Common myeloid progenitor, CD34-positive (primary cell): Measurements from ENCODE around the gene TMED3.
A peak's percentile ranks its signal among the peaks of the same experiment; 100 is the strongest.

Experiments
- CTCF ChIA-PET: fragments of 350-600 bp; sonication (Branson Sonifier 250); formaldehyde crosslinking; loops from one replicate; lab custom pipeline; 2021; ENCODE audit warnings: antibody characterized with exemption; lab: Charles Lee
- POLR2A ChIA-PET: fragments of 350-600 bp; sonication (Branson Sonifier 250); formaldehyde crosslinking; loops from one replicate; lab custom pipeline; 2021; ENCODE audit warnings: antibody characterized with exemption; lab: Charles Lee
- DNase-seq, 3 donors: peaks; one replicate each; pipeline versions ENCODE4 v3.0.0 to v3.0.0-alpha.2; 2013
- H3K27ac ChIP-seq, 2 experiments: 1 replicate in 1 of 2; 2 replicates in 1 of 2; pipeline ENCODE4 v1.7.0; 2013; ENCODE audit warnings: inconsistent platforms in 2 of 2, low read length in 2 of 2, mild to moderate bottlenecking in 2 of 2, low read depth in 1 of 2, moderate library complexity in 1 of 2; ENCODE audit not compliant: severe bottlenecking in 2 of 2, insufficient read depth in 1 of 2, poor library complexity in 1 of 2
- H3K27me3 ChIP-seq, 5 experiments: replicated peaks in 2 of 5; 1 replicate in 3 of 5; 2 replicates in 2 of 5; pipeline versions ENCODE4 v1.6.1 to v1.7.0; 2013; ENCODE audit warnings: low read length in 4 of 5, mild to moderate bottlenecking in 2 of 5, moderate library complexity in 2 of 5, inconsistent platforms in 1 of 5; ENCODE audit not compliant: insufficient read depth in 5 of 5, control insufficient read depth in 4 of 5
- H3K36me3 ChIP-seq, 4 experiments: 1 replicate in 2 of 4; 2 replicates in 2 of 4; pipeline versions ENCODE4 v1.6.1 to v1.7.0; 2013; ENCODE audit warnings: low read length in 3 of 4, control low read depth in 1 of 4, mild to moderate bottlenecking in 1 of 4; ENCODE audit not compliant: control insufficient read depth in 4 of 4, insufficient read depth in 4 of 4
- H3K4me1 ChIP-seq, 4 experiments: 1 replicate in 3 of 4; 2 replicates in 1 of 4; pipeline versions ENCODE4 v1.6.1 to v1.7.1; 2013; ENCODE audit warnings: low read length in 3 of 4, mild to moderate bottlenecking in 3 of 4, control low read depth in 1 of 4, inconsistent platforms in 1 of 4, moderate library complexity in 1 of 4; ENCODE audit not compliant: control insufficient read depth in 4 of 4, insufficient read depth in 4 of 4; ENCODE audit errors: control extremely low read depth in 1 of 4
- H3K4me3 ChIP-seq, 7 experiments: 1 replicate in 4 of 7; 2 replicates in 3 of 7; pipeline versions ENCODE4 v1.5.1 to v1.7.0; 2013; ENCODE audit warnings: mild to moderate bottlenecking in 7 of 7, low read length in 6 of 7, moderate library complexity in 6 of 7, inconsistent platforms in 2 of 7, low read depth in 2 of 7, control low read depth in 1 of 7; ENCODE audit not compliant: insufficient read depth in 4 of 7, control insufficient read depth in 1 of 7; ENCODE audit errors: extremely low read depth in 1 of 7
- H3K9me3 ChIP-seq, 5 experiments: 1 replicate in 4 of 5; 2 replicates in 1 of 5; pipeline versions ENCODE4 v1.6.1 to v1.7.1; 2013; ENCODE audit warnings: low read length in 4 of 5, mild to moderate bottlenecking in 2 of 5, inconsistent platforms in 1 of 5, low read depth in 1 of 5, moderate library complexity in 1 of 5; ENCODE audit not compliant: control insufficient read depth in 4 of 5, insufficient read depth in 2 of 5; ENCODE audit errors: control extremely low read depth in 1 of 5
- WGBS: methylation state at CpG from one replicate; pipeline ENCODE4 v1.1.5; 2013; ENCODE audit not compliant: insufficient coverage; 5-methylcytosine and 5-hydroxymethylcytosine counted together

Gene TMED3

DNA sequence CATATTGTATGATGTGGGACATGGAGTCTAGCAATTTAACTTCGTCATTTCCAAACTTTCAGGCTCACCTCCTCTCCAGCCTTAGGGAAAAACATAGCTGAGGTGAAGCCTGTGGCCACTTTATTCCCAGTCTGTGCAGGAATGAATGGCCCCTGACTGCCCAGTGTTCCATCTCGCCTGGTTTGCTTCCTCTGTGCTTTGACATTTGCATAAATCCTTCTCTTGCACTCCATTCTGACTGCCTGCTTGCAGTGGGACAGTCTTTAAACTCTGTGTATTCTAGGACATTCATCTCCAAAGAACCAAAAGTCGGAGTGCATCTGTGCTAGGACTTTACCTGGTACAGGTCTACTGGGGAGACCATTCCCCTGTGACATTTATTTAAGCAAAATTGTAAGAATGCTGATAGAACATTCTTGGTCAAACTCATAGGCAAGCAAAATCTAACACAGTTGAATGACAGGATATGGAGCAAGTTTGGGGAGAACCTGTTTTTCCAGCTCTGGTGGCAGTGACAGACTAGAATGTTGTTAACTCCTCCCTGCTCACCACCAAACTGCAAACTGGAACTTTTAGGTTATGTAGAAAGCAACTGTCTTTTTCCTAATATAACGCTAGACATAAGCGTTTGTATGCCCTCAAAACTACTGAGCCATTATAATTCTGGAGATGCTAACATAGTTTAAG is 22.1 kb downstream of the TMED3 start:
- 84% methylated on average over 5 of the region's 5 CpGs for WGBS
- peaks cover 3 to 13% (median 11%) of the 10 kb centered on the region in 4 experiments for H3K4me1 ChIP-seq
- CTCF ChIA-PET = no interaction called here

GRCh38 chr15:79337591-79337990 is 26.7 kb downstream of the TMED3 start:
- CTCF ChIA-PET = interaction anchor here (1.3 to 1.6 kb wide), 3 partner anchors 14 to 260 kb away, joined by 4 read pairs; no protein-coding TSS in a partner anchor
- H3K36me3 ChIP-seq = no peaks in the 10 kb centered on the region
- no peak for DNase-seq

More for the DNA sequence above, 22.1 kb downstream of the TMED3 start:
- Histone ChIP-seq H3K36me3 (peaks cover 0 to 6% (median 2%) of the 10 kb centered on the region in 4 experiments), H3K27me3 (no peaks in the 10 kb centered on the region), H3K27ac (no peak overlapping the region), H3K4me3 (no peak overlapping the region), H3K9me3 (no peaks in the 10 kb centered on the region)
- POLR2A ChIA-PET = no interaction called here
- DNase-seq = no peak

DNA sequence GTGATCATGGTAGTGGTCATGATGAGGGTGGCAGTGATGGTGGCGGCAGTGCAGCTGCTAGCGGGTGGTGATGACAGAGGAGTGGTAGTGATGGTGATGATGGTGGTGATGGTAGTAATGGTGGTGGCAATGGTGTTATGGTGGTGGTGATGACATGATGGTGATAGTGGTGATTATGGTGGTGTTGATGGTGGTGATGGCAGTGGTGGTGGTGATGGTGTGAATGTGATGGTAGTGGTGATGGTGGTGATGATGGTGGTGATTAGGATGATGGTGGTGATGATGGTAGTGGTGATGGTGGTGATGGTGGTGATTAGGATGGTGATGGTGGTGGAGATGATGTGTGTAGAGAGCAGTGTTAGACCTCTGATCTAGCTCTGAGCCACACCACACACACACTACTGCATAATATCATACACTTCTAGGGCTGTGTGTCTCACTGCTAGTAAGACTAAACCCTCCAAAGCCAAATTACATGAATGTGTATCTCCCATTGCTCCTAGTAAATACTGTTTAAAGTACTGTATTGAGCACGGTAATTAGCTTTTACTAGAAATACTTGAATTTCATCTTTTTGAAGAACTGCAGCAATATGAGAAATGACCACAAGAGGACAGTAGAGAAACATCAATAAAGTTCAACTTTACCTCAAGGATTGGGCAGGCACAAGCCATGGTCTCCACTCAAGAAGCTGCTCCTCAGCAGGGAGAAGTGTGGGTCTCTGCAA is 28.8 kb downstream of the TMED3 start:
- no peaks in the 10 kb centered on the region for H3K27me3 ChIP-seq
- peak; percentile 42 to 59 (median 54) for DNase-seq
- no peaks in the 10 kb centered on the region for H3K9me3 ChIP-seq
- H3K27ac ChIP-seq = no peak overlapping the region
- CTCF ChIA-PET = interaction anchor here (0.7 to 2.9 kb wide), 22 partner anchors 8 to 817 kb away, joined by 3 to 19 read pairs (median 4); partner anchors contain the start of gene TMED3
- no peaks in the 10 kb centered on the region for H3K36me3 ChIP-seq
- no peak overlapping the region for H3K4me3 ChIP-seq
- POLR2A ChIA-PET = interaction anchor here (0.6 kb wide), 1 partner anchor 10 kb away, joined by 3 read pairs; no protein-coding TSS in a partner anchor
- WGBS = 100% methylated on average over 2 of the region's 3 CpGs
- H3K4me1 ChIP-seq = no peaks in the 10 kb centered on the region

More at GRCh38 chr15:79337591-79337990, 26.7 kb downstream of the TMED3 start:
- Histone ChIP-seq H3K4me3 (no peak overlapping the region), H3K27me3 (no peaks in the 10 kb centered on the region), H3K27ac (no peak overlapping the region), H3K4me1 (peaks cover 0 to 3% (median 2%) of the 10 kb centered on the region in 4 experiments), H3K9me3 (no peaks in the 10 kb centered on the region)
- POLR2A ChIA-PET = no interaction called here
- WGBS = 0% methylated on average over 1 of the region's 7 CpGs

DNA sequence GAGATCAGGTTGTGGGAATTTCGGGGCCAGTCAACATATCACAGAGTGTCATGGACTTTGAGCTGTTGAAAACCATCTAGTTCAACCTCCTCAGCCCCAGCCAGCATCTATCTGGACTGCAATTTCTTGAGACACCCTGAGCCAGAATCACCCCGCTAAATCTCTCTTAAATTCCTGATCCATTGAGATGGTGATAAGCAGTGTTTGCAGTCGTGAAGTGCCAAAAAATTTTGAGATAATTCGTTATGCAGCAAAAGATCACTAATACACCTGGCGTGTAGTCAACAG is 29.3 kb downstream of the TMED3 start:
- CTCF ChIA-PET = interaction anchor here (0.7 to 2.9 kb wide), 13 partner anchors 9 to 514 kb away, joined by 3 to 19 read pairs (median 5); partner anchors contain the start of gene TMED3
- Histone ChIP-seq H3K4me3 (no peak overlapping the region), H3K9me3 (no peaks in the 10 kb centered on the region), H3K4me1 (no peaks in the 10 kb centered on the region), H3K27me3 (no peaks in the 10 kb centered on the region), H3K27ac (no peak overlapping the region), H3K36me3 (no peaks in the 10 kb centered on the region)
- POLR2A ChIA-PET = interaction anchor here (0.6 kb wide), 1 partner anchor 11 kb away, joined by 3 read pairs; no protein-coding TSS in a partner anchor
- no peak for DNase-seq
- 85% methylated on average over 5 of the region's 5 CpGs for WGBS

- no peaks in the 10 kb centered on the region for H3K36me3 ChIP-seq
- ChIA-PET CTCF (interaction anchor here (1.3 to 2.9 kb wide), 3 partner anchors 13 to 513 kb away, joined by 6 to 19 read pairs (median 13); no protein-coding TSS in a partner anchor), POLR2A (no interaction called here)
- no peak overlapping the region for H3K4me3 ChIP-seq
- H3K9me3 ChIP-seq = no peaks in the 10 kb centered on the region
- WGBS = 97% methylated on average over 9 of the region's 9 CpGs
- no peaks in the 10 kb centered on the region for H3K4me1 ChIP-seq
- H3K27me3 ChIP-seq = no peaks in the 10 kb centered on the region
- H3K27ac ChIP-seq = no peak overlapping the region
- no peak for DNase-seq
Observed at GRCh38 chr15:79341396-79341795, 30.5 kb downstream of the TMED3 start.

DNA sequence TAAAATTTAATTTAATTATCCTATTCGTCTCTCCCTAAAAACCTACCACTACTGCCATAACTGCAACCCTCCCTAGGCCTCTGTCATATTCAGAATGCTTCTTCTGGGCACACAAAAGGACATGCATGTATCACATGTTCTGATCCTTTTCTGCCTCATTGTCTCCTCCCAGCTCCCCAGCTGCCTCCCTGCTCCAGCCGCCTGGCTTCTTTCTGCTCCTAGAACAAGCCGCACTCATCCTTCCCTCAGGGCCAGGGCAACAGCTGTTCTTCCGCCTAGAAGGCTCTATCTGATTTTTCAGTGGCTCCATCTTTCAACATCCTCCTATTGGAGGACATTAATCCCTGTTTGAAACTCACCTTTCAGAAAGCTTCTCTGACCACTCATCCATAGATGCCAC is 38.6 kb downstream of the TMED3 start:
- H3K36me3 ChIP-seq = no peaks in the 10 kb centered on the region
- DNase-seq = no peak
- CTCF ChIA-PET = no interaction called here

DNA sequence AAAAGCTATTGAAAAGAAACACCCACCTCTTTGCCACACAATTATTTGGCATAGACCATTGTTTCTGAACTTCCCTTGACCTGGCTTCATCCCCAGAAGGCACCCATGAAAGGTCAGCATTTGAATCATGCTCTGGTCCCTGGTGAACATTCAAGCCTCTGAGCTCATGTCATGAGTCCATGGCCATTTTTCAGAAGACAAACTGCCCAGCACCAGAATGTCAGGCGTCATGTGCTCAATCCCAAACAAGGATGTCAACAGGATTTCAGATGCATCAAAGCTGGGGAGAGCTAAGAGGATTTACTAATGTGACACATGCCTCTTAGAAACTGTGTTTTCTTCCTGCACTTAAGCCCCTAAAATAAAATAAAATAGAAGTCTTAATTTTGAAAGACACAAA is 41.3 kb downstream of the TMED3 start:
- CTCF ChIA-PET = no interaction called here
- POLR2A ChIA-PET = no interaction called here
- no peak for DNase-seq
- H3K4me3 ChIP-seq = no peak overlapping the region
- no peak overlapping the region for H3K27ac ChIP-seq
- no peaks in the 10 kb centered on the region for H3K4me1 ChIP-seq
- H3K36me3 ChIP-seq = no peaks in the 10 kb centered on the region
- no peaks in the 10 kb centered on the region for H3K27me3 ChIP-seq
- no peaks in the 10 kb centered on the region for H3K9me3 ChIP-seq
- WGBS = 100% methylated on average over 1 of the region's 1 CpG

More for the DNA sequence above, 38.6 kb downstream of the TMED3 start:
- no peaks in the 10 kb centered on the region for H3K4me1 ChIP-seq
- no peaks in the 10 kb centered on the region for H3K27me3 ChIP-seq
- POLR2A ChIA-PET = no interaction called here
- no peak overlapping the region for H3K27ac ChIP-seq
- WGBS = 93% methylated on average over 2 of the region's 4 CpGs
- no peaks in the 10 kb centered on the region for H3K9me3 ChIP-seq
- H3K4me3 ChIP-seq = no peak overlapping the region
